Naive thymus-derived CD4-positive, alpha-beta T cell (primary cell): ENCODE data around the gene VPS52. TPM values are rescaled to one million over a fixed set of nuclear protein-coding genes. Genes with fewer than 3 reads are reported as not detected.
A peak's percentile ranks its signal among the peaks of the same experiment; 100 is the strongest.

Experiments
- ATAC-seq: fragments of 150-1000 bp; cut with Tn5 transposase; 2 replicates; pipeline ENCODE4 v1.10.0; 2021; ENCODE audit warnings: mild to moderate bottlenecking, moderate library complexity
- CTCF ChIA-PET: fragments of 350-600 bp; sonication (Branson Sonifier 250); formaldehyde crosslinking; loops from one replicate; lab custom pipeline; 2021; ENCODE audit warnings: antibody characterized with exemption; lab: Charles Lee
- POLR2A ChIA-PET: fragments of 350-600 bp; sonication (Branson Sonifier 250); formaldehyde crosslinking; loops from one replicate; lab custom pipeline; 2021; ENCODE audit warnings: antibody characterized with exemption, inconsistent platforms; lab: Charles Lee
- DNase-seq, 9 donors: peaks; one replicate each; pipeline versions ENCODE4 v3.0.0 to v3.0.0-alpha.2; 2020 to 2022; ENCODE audit warnings: mixed read lengths in 1 of 9
- H3K27ac ChIP-seq: one replicate; pipeline ENCODE4 v1.7.0; 2013; ENCODE audit warnings: mild to moderate bottlenecking, low read depth, low read length, moderate library complexity
- H3K27me3 ChIP-seq, 2 donors: one replicate each; pipeline ENCODE4 v1.7.0; 2013; ENCODE audit warnings: low read length in 2 of 2, mild to moderate bottlenecking in 2 of 2, moderate library complexity in 2 of 2; ENCODE audit not compliant: control insufficient read depth in 2 of 2, insufficient read depth in 2 of 2
- H3K36me3 ChIP-seq, 3 experiments: 1 replicate in 2 of 3; 2 replicates in 1 of 3; pipeline ENCODE4 v1.7.0; 2013; ENCODE audit warnings: low read length in 3 of 3, mild to moderate bottlenecking in 3 of 3, moderate library complexity in 1 of 3; ENCODE audit not compliant: insufficient read depth in 3 of 3, control insufficient read depth in 2 of 3
- H3K4me1 ChIP-seq, 2 donors: one replicate each; pipeline ENCODE4 v1.7.0; 2013; ENCODE audit warnings: low read length in 2 of 2, mild to moderate bottlenecking in 2 of 2, moderate library complexity in 1 of 2; ENCODE audit not compliant: control insufficient read depth in 2 of 2, insufficient read depth in 2 of 2
- H3K4me3 ChIP-seq: 2 replicates; pipeline ENCODE4 v1.7.0; 2013; ENCODE audit warnings: mild to moderate bottlenecking, low read length
- H3K9me3 ChIP-seq, 3 experiments: 1 replicate in 2 of 3; 2 replicates in 1 of 3; pipeline ENCODE4 v1.7.0; 2013; ENCODE audit warnings: low read length in 3 of 3; ENCODE audit not compliant: control insufficient read depth in 2 of 3
- H3K27ac Mint-ChIP-seq, 9 donors: one replicate each; pipeline ENCODE4 v1.8.0; 2020 to 2022; ENCODE audit warnings: mixed read lengths in 9 of 9, mild to moderate bottlenecking in 8 of 9, moderate library complexity in 5 of 9, inconsistent platforms in 2 of 9
- H3K27me3 Mint-ChIP-seq, 5 donors: one replicate each; pipeline ENCODE4 v1.8.0; 2021 to 2022; ENCODE audit warnings: mixed read lengths in 5 of 5, mild to moderate bottlenecking in 1 of 5
- H3K36me3 Mint-ChIP-seq, 5 donors: one replicate each; pipeline ENCODE4 v1.8.0; 2020 to 2022; ENCODE audit warnings: mixed read lengths in 5 of 5, mild to moderate bottlenecking in 3 of 5, inconsistent platforms in 1 of 5
- H3K4me1 Mint-ChIP-seq, 7 donors: one replicate each; pipeline ENCODE4 v1.8.0; 2020 to 2022; ENCODE audit warnings: mixed read lengths in 7 of 7, mild to moderate bottlenecking in 3 of 7, inconsistent platforms in 1 of 7
- H3K4me3 Mint-ChIP-seq, 10 donors: one replicate each; pipeline ENCODE4 v1.8.0; 2020 to 2022; ENCODE audit warnings: mild to moderate bottlenecking in 10 of 10, mixed read lengths in 10 of 10, moderate library complexity in 6 of 10, inconsistent platforms in 2 of 10
- H3K9me3 Mint-ChIP-seq, 11 donors: one replicate each; pipeline ENCODE4 v1.8.0; 2020 to 2022; ENCODE audit warnings: mixed read lengths in 11 of 11, mild to moderate bottlenecking in 4 of 11, inconsistent platforms in 1 of 11, moderate library complexity in 1 of 11
- intact Hi-C, 2 donors: fragments of 100-400 bp; cut with micrococcal nuclease; formaldehyde crosslinking; loops; one replicate each; pipeline ENCODE4 v1.15.1; 2023
- polyA plus RNA-seq, 2 donors: library from polyadenylated mRNA; unstranded; fragments of 300-500 nt; fragmentation: Illumina TruSeq; gene quantifications; one replicate each; pipeline ENCODE4 v1.2.3, GENCODE V29; 2021
- total RNA-seq, 6 experiments: library from RNA in 5 of 6; stranded (reverse) in 5 of 6; gene quantifications; 1 replicate in 5 of 6; 2 replicates in 1 of 6; pipeline ENCODE4 v1.2.3 and lab custom pipeline; 2021 to 2026

The VPS52 gene
- total and polyA plus RNA-seq, 7 experiments from 2014 or later = 15.5 to 110 (median 81.1) TPM

DNA sequence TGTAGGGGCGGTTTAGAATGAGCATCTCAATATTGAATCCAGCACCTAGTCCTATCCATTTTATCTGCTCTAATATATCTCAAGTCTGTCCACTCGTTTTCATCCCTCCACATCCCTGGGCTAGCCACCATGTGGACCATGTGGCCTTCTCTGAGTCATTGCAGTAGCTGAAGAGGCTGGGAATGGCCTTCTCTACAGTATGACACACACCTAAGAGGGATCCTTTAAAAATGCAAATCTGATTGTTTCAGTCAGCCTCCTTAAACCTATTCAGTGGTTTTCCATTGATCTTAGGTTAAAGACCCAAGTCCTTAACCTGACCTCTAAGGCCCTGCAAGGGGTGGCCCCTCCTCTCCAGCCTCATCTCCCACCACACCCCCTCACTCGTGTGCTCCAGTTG lies 54.0 kb downstream of the VPS52 start:
- Mint-ChIP-seq H3K27ac (no peak overlapping the region), H3K36me3 (peaks cover 0 to 1% (median 0%) of the 10 kb centered on the region in 5 donors), H3K9me3 (peaks cover 0 to 1% (median 0%) of the 10 kb centered on the region in 11 donors), H3K4me1 (peaks cover 12 to 19% (median 15%) of the 10 kb centered on the region in 7 donors), H3K4me3 (no peak overlapping the region), H3K27me3 (peaks cover 22 to 60% (median 24%) of the 10 kb centered on the region in 5 donors)
- intact Hi-C loops = no loop called here
- ChIA-PET POLR2A (no interaction called here), CTCF (interaction anchor here (0.6 to 2.1 kb wide), 2 partner anchors 31 to 190 kb away, joined by 3 to 5 read pairs; no protein-coding TSS in a partner anchor)
- H3K4me1 ChIP-seq = peaks cover 3 to 12% of the 10 kb centered on the region in 2 donors
- ATAC-seq = no peak
- H3K27ac ChIP-seq = no peak overlapping the region
- no peak for DNase-seq
- no peaks in the 10 kb centered on the region for H3K9me3 ChIP-seq
- H3K36me3 ChIP-seq = no peaks in the 10 kb centered on the region
- H3K27me3 ChIP-seq = no peaks in the 10 kb centered on the region
- H3K4me3 ChIP-seq = no peak overlapping the region

DNA sequence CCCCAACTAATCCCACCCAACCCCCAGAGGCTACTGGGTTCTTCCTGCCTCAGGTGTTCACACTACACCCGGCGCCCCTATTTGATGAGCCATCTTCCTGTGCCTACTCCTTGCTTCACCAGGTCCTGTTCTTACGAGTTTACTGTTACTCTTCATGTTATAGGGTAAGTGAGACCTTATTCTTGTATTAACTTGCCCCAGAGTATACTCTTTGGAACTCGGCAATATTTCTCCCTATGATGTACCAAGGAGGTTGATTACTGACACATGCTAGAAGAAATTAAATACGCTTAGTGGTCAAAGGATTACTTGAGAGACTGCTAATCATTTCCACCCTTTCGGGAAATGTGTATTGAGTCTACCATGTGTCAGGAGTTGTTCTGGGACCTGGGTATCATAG lies 54.4 kb downstream of the VPS52 start:
- Histone ChIP-seq H3K27ac (no peak overlapping the region), H3K27me3 (peaks cover 0 to 3% of the 10 kb centered on the region in 2 donors), H3K4me1 (peaks cover 3 to 13% of the 10 kb centered on the region in 2 donors), H3K4me3 (no peak overlapping the region), H3K9me3 (no peaks in the 10 kb centered on the region), H3K36me3 (peaks cover 0 to 3% (median 2%) of the 10 kb centered on the region in 3 experiments)
- ChIA-PET CTCF (no interaction called here), POLR2A (no interaction called here)
- Mint-ChIP-seq H3K4me1 (peaks cover 14 to 24% (median 19%) of the 10 kb centered on the region in 7 donors), H3K9me3 (peaks cover 0 to 1% (median 0%) of the 10 kb centered on the region in 11 donors), H3K4me3 (no peak overlapping the region), H3K27me3 (peaks cover 18 to 60% (median 27%) of the 10 kb centered on the region in 5 donors), H3K36me3 (peaks cover 0 to 5% (median 0%) of the 10 kb centered on the region in 5 donors), H3K27ac (no peak overlapping the region)
- intact Hi-C loops = no loop called here
- ATAC-seq (no peak), DNase-seq (no peak)

DNA sequence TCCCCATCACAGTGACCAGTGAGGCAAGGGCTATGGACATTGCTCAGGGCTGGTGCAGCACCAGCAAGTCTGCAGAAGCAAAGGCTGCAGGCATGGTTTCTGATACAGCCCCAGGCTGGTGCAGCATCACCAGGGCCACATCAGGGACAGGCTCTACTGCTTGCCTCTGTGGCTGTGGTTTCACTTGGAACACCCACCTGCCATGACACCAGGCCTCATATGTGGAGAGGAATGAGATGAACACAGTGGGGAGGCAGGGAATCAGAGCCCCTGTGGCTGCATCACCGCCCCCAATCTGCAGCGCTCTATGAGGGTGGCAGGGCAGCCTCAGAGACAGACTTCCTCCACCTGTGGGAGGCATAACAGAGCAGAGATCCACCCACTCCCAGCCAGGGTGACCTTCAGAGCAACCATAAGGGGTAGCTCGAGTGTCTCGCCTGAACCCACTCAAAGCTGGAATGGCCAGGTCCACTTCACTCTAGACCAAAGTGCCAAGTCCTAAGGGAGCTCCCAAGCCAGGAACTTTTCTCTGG lies 55.5 kb downstream of the VPS52 start:
- POLR2A ChIA-PET = no interaction called here
- peaks cover 12 to 53% (median 20%) of the 10 kb centered on the region in 5 donors for H3K27me3 Mint-ChIP-seq
- no peak overlapping the region for H3K4me3 Mint-ChIP-seq
- peaks cover 14 to 28% (median 22%) of the 10 kb centered on the region in 7 donors for H3K4me1 Mint-ChIP-seq
- H3K27ac ChIP-seq = no peak overlapping the region
- no peak overlapping the region for H3K27ac Mint-ChIP-seq
- H3K9me3 ChIP-seq = no peaks in the 10 kb centered on the region
- H3K36me3 Mint-ChIP-seq = peaks cover 0 to 7% (median 0%) of the 10 kb centered on the region in 5 donors
- peaks cover 3 to 13% of the 10 kb centered on the region in 2 donors for H3K4me1 ChIP-seq
- H3K9me3 Mint-ChIP-seq = no peaks in the 10 kb centered on the region
- intact Hi-C loops = no loop called here
- peaks cover 0 to 3% of the 10 kb centered on the region in 2 donors for H3K27me3 ChIP-seq
- CTCF ChIA-PET = no interaction called here
- DNase-seq (no peak), ATAC-seq (no peak)
- H3K4me3 ChIP-seq = no peak overlapping the region
- peaks cover 0 to 11% (median 6%) of the 10 kb centered on the region in 3 experiments for H3K36me3 ChIP-seq

DNA sequence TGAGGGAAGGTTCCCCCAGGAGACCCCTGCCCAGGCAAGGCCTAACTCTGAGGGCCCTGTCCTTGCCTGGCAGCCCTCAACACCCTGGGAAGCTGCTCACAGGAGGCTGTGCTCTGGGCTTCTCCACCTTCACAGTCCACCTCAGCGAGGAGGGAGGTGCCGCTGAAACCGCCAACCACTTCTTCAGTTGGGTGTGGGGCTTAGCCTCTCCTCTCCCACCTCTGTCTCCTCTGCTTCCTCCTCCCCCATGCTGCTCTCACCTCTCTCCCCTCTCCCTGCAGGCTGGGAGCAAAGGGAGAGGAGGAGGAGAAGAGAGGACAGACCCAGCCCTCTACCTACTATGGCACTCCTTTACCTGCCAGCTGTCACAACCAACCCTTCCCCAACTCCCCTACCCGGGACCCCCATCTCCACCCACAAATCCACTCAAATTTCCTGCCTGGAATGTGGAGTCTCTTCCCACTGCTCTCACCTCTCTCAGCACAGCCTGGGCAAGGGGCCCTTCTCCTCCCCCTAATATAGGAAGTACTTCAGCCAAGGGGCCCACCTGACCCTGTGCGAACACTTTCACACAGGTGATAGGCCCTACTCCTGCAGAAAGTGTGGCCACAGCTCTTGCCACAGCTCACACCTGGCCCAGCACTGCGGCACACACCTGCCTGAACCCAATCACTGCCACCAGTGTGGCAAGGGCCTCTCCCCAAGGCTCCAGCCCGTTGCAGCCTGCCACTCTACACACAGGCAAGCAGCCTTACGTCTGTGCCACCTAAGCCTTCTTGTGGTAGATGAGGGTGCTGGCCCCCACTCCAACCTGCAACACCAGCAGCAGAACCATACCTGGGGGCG lies 56.2 kb downstream of the VPS52 start:
- Mint-ChIP-seq H3K4me3 (no peak overlapping the region), H3K27ac (peak overlapping the region in 2 of 9 donors; percentile 10 to 17), H3K36me3 (peaks cover 0 to 9% (median 4%) of the 10 kb centered on the region in 5 donors), H3K4me1 (peaks cover 17 to 28% (median 22%) of the 10 kb centered on the region in 7 donors), H3K9me3 (no peaks in the 10 kb centered on the region), H3K27me3 (peaks cover 12 to 51% (median 20%) of the 10 kb centered on the region in 5 donors)
- ATAC-seq (no peak), DNase-seq (no peak)
- peaks cover 0 to 3% of the 10 kb centered on the region in 2 donors for H3K27me3 ChIP-seq
- intact Hi-C loops = no loop called here
- peaks cover 3 to 13% of the 10 kb centered on the region in 2 donors for H3K4me1 ChIP-seq
- POLR2A ChIA-PET = no interaction called here
- CTCF ChIA-PET = no interaction called here
- no peaks in the 10 kb centered on the region for H3K9me3 ChIP-seq
- H3K27ac ChIP-seq = no peak overlapping the region
- no peak overlapping the region for H3K4me3 ChIP-seq
- H3K36me3 ChIP-seq = peaks cover 0 to 18% (median 6%) of the 10 kb centered on the region in 3 experiments

DNA sequence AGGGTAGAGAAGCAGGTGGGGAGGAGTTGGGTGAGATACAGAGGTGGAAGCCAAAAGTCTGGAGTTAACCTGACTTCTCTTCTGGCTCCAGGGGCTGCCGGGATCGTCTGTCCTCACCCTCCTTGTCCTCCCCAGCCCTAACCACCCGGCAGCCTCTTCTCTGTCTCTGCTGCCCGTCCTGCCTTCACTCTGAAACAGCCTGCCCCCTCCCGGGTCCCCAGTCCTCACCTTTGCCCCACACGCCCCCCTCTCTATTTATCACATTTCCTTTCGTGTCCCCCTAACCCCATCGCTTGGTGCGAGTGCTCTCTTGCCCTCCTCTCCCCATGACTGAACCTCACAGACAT lies 57.7 kb downstream of the VPS52 start:
- Histone ChIP-seq H3K27ac (no peak overlapping the region), H3K4me1 (peaks cover 3 to 22% of the 10 kb centered on the region in 2 donors), H3K4me3 (peak overlapping the region; percentile 47), H3K9me3 (no peaks in the 10 kb centered on the region), H3K36me3 (peaks cover 0 to 29% (median 6%) of the 10 kb centered on the region in 3 experiments), H3K27me3 (peaks cover 0 to 3% of the 10 kb centered on the region in 2 donors)
- Mint-ChIP-seq H3K27ac (peak overlapping the region in 4 of 9 donors; percentile 15 to 74 (median 24)), H3K4me3 (peak overlapping the region in 9 of 10 donors; percentile 69 to 88 (median 81)), H3K27me3 (peaks cover 8 to 46% (median 18%) of the 10 kb centered on the region in 5 donors), H3K36me3 (peaks cover 0 to 18% (median 15%) of the 10 kb centered on the region in 5 donors), H3K9me3 (peaks cover 0 to 1% (median 0%) of the 10 kb centered on the region in 11 donors), H3K4me1 (peaks cover 27 to 39% (median 30%) of the 10 kb centered on the region in 7 donors)
- POLR2A ChIA-PET = interaction anchor here (1.3 kb wide), 1 partner anchor 34 kb away, joined by 3 read pairs; no protein-coding TSS in a partner anchor
- ATAC-seq (peak; percentile 5), DNase-seq (no peak)
- CTCF ChIA-PET = no interaction called here
- intact Hi-C loops = no loop called here

DNA sequence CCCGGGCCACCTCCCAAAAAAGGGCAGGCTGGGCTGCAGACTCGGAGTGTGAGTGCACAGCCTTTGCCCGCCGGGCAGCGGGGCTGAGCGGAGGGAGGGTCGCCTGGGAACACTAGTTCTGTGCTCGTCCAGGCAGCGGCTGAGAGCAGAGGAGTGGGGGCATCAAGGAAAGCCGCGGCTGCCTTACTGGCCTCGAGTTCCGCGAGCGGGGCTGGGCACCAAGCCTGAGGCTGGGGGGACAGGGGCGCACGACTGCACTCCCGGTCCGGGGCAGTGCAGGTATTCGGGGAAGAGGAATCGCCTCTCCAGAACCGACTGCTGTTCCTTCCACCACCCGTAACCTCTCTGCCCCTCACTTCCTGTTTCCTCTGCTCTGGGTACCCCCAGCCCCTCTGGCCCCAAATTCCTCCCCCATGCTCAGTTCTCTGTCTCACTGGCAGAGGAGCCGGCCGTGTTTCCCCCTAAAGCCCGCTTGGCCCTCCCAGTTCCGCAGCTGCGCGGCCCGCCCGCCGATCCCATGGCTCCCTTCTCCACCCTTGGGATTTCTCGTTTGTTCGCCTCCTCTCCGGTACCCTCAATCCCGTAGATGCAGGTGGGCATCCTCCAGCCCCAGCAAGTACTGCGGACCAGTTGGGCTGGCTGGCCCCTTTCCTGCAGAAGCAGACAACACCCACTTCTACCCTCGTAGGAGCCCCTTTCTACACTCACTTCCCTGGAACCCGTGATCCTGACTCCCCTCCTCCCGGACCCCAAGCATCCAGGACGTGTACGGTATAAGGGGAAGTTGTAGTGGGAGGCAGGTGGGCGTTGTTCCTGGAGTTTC lies 58.3 kb downstream of the VPS52 start:
- Mint-ChIP-seq H3K4me3 (peak overlapping the region; percentile 69 to 88 (median 80)), H3K27me3 (peaks cover 4 to 42% (median 12%) of the 10 kb centered on the region in 5 donors), H3K27ac (peak overlapping the region in 3 of 9 donors; percentile 15 to 74 (median 28)), H3K9me3 (peaks cover 0 to 1% (median 0%) of the 10 kb centered on the region in 11 donors), H3K36me3 (peaks cover 0 to 18% (median 15%) of the 10 kb centered on the region in 5 donors), H3K4me1 (peaks cover 29 to 43% (median 34%) of the 10 kb centered on the region in 7 donors)
- DNase-seq = peak in 3 of 9 donors; percentile 24 to 31 (median 25)
- Histone ChIP-seq H3K36me3 (peaks cover 0 to 29% (median 6%) of the 10 kb centered on the region in 3 experiments), H3K4me3 (peak overlapping the region; percentile 47), H3K4me1 (peaks cover 3 to 23% of the 10 kb centered on the region in 2 donors), H3K27me3 (peaks cover 0 to 3% of the 10 kb centered on the region in 2 donors), H3K27ac (no peak overlapping the region), H3K9me3 (no peaks in the 10 kb centered on the region)
- ATAC-seq = peak; percentile 24
- intact Hi-C loops = no loop called here
- CTCF ChIA-PET = no interaction called here
- POLR2A ChIA-PET = interaction anchor here (0.7 to 1.3 kb wide), 2 partner anchors 14 to 35 kb away, joined by 3 read pairs; no protein-coding TSS in a partner anchor
